HG02884 (cell line): ENCODE measurements around the gene HSPA5.
"Not testable (repeated sequence)": the region's sequence is repeated elsewhere in the genome, so short reads cannot be mapped to it uniquely, and the experiment has no call there.

Experiments
- ATAC-seq: cut with Tn5 transposase; IDR thresholded peaks from one replicate; pipeline ENCODE4 v1.9.1; 2021; ENCODE audit warnings: mild to moderate bottlenecking, moderate library complexity; ENCODE audit not compliant: unreplicated experiment

HSPA5 gene

DNA sequence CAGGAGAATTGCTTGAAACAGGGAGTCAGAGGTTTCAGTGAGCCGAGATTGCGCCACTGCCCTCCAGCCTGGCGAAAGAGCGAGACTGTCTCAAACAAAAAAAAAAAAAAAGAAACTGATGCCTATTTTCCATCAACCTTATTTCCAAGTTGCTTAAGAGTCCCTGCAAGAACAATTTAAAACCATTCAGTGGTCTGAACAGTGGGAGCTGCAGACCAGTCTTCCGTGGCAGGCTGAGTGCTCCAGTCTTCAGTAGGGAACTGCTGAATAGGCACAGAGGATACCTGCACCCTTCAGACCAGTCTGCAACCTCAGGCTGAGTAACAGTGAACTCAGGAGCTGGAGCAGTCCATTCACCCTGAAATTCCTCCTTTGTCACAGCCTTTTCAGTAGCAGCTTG lies 46.7 kb downstream of the HSPA5 start:
- not testable (repeated sequence) for ATAC-seq

DNA sequence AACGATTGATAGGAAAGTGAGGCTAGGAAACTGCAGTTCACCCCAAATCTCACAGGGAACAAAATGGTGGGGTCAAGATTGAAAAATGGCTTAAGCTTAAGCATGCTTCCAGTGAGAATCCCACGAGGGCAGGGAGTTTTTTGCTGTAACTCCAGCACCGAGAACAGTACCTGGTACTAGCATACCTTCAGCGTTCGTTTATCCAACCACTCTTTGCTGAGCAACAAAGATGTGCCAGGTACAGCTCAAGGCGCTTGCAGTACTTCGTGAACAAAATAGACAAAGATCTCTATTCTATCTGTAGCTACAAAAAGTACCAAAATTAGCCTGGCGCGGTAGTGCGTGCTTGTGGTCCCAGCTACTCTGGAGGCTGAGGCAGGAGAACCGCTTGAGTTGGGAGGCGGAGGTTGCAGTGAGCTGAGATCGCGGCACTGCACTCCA lies 50.8 kb downstream of the HSPA5 start:
- no peak for ATAC-seq

GRCh38 chr9:125189361-125190289 lies 51.5 kb downstream of the HSPA5 start, which contains the start of gene PPP6C:
TSS of gene PPP6C (minus strand) at chr9:125189803. CDS start at chr9:125189718, 85 bp downstream.
- ATAC-seq, result peak; percentile 94

DNA sequence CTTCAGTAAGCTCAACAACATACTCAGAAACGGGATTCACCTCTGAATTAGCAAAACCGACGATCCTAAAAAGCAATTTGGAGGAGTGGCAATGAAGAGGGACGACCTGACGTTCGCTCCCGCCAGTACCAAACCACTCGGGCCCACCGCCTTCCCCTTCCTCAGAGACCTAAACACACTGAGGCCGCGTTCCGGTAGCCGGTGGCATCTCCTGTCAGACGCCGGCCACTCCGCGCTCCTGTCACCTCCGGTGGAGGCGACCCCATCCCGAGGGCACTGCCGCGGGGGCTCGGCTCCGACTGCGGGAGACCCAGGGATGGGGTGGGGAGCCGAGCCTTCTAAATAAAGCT lies 52.2 kb downstream of the HSPA5 start:
- ATAC-seq, result peak; percentile 10
